PC-9 (cell line): ENCODE results near the gene KPNA1. TPM values are rescaled to one million over a fixed set of nuclear protein-coding genes. Genes with fewer than 3 reads are reported as not detected.

Experiments
- BruUV-seq: library from RNA; stranded (reverse); fragments of 400-500 nt; replicated peaks from 2 replicates; lab custom pipeline; 2021; lab: Mats Ljungman, UMichigan
- CTCF ChIA-PET: fragments of 300-600 bp; sonication (Branson Sonifier 250); formaldehyde crosslinking; loops from one replicate; lab custom pipeline; 2022; ENCODE audit warnings: antibody characterized with exemption; lab: Charles Lee
- POLR2A ChIA-PET: fragments of 300-600 bp; sonication (Branson Sonifier 250); formaldehyde crosslinking; loops from one replicate; lab custom pipeline; 2022; ENCODE audit warnings: antibody characterized with exemption; ENCODE audit not compliant: unreplicated experiment; lab: Charles Lee
- DNase-seq, 2 experiments: peaks; one replicate each; pipeline versions ENCODE4 v3.0.0 to v3.0.0-alpha.2; 2015 to 2022; ENCODE audit warnings: mixed read lengths in 1 of 2
- H2AFZ ChIP-seq: fragments of 200-600 bp; sonication (generic); 2 replicates; pipeline ENCODE4 v1.8.1; 2017; ENCODE audit warnings: antibody characterized with exemption
- H3F3A ChIP-seq: fragments of 200-600 bp; sonication (generic); 2 replicates; pipeline ENCODE4 v1.8.1; 2017; ENCODE audit warnings: antibody characterized with exemption, mild to moderate bottlenecking, low read depth; ENCODE audit not compliant: insufficient read depth
- H3K27ac ChIP-seq: fragments of 200-600 bp; sonication (generic); 2 replicates; pipeline ENCODE4 v1.6.1; 2016; ENCODE audit warnings: mixed run types
- H3K27me3 ChIP-seq: fragments of 200-600 bp; sonication (generic); 2 replicates; pipeline ENCODE4 v1.6.1; 2016; ENCODE audit warnings: low read depth, mixed run types; ENCODE audit not compliant: insufficient read depth
- H3K36me3 ChIP-seq: fragments of 200-600 bp; sonication (generic); 2 replicates; pipeline ENCODE4 v1.6.1; 2016; ENCODE audit warnings: low read depth, mixed run types
- H3K4me1 ChIP-seq: fragments of 200-600 bp; sonication (generic); replicated peaks from 2 replicates; pipeline ENCODE4 v1.6.1; 2016; ENCODE audit warnings: mixed run types; ENCODE audit not compliant: insufficient read depth
- H3K4me2 ChIP-seq: fragments of 200-600 bp; sonication (generic); 2 replicates; pipeline ENCODE4 v1.6.1; 2017; ENCODE audit warnings: mixed run types
- H3K4me3 ChIP-seq: fragments of 200-600 bp; sonication (generic); 2 replicates; pipeline ENCODE4 v1.6.1; 2016; ENCODE audit warnings: mixed run types
- H3K79me2 ChIP-seq: fragments of 200-600 bp; sonication (generic); 2 replicates; pipeline ENCODE4 v1.6.1; 2017; ENCODE audit warnings: low read depth, mixed run types
- H3K9me2 ChIP-seq: fragments of 200-600 bp; sonication (generic); 2 replicates; pipeline ENCODE4 v1.8.1; 2017; ENCODE audit warnings: mild to moderate bottlenecking; ENCODE audit not compliant: insufficient read depth
- H3K9me3 ChIP-seq: fragments of 200-600 bp; sonication (generic); 2 replicates; pipeline ENCODE4 v1.8.1; 2016; ENCODE audit warnings: low read depth; ENCODE audit not compliant: insufficient read depth
- H4K20me1 ChIP-seq: fragments of 200-600 bp; sonication (generic); 2 replicates; pipeline ENCODE4 v1.8.1; 2017; ENCODE audit not compliant: insufficient read depth
- CTCF ChIP-seq: fragments of 200-600 bp; sonication (generic); conservative IDR thresholded peaks from 2 replicates; pipeline ENCODE4 v1.6.1; 2017; ENCODE audit warnings: mixed run types, antibody characterized with exemption, mild to moderate bottlenecking, moderate library complexity
- EZH2 ChIP-seq: fragments of 200-600 bp; sonication (generic); IDR thresholded peaks from 2 replicates; pipeline ENCODE4 v1.8.0; 2017; ENCODE audit warnings: antibody characterized with exemption, low read depth
- intact Hi-C: fragments of 100-400 bp; cut with micrococcal nuclease; formaldehyde crosslinking; loops from one replicate; pipeline ENCODE4 v1.10.0; 2022; ENCODE audit not compliant: unreplicated experiment
- total RNA-seq: library from RNA; stranded (reverse); gene quantifications from 2 replicates; pipeline ENCODE4 v1.2.3, GENCODE V29; 2021

KPNA1 gene
- total RNA-seq, 1 experiment from 2014 or later = 89.2 TPM

GRCh38 chr3:122533931-122534334 lies 19.2 kb upstream of the KPNA1 start:
- POLR2A ChIA-PET = interaction anchor here (0.6 to 0.9 kb wide), 2 partner anchors 150 to 1499 kb away, joined by 3 to 4 read pairs; partner anchors contain the start of genes FAM162A and KALRN

GRCh38 chr3:122533480-122533879 lies 18.7 kb upstream of the KPNA1 start:
- ChIA-PET CTCF (no interaction called here), POLR2A (interaction anchor here (0.6 to 0.9 kb wide), 2 partner anchors 149 to 1500 kb away, joined by 3 to 4 read pairs; partner anchors contain the start of genes FAM162A and KALRN)
- Histone ChIP-seq H3K27ac (peak overlapping the region; percentile 97), H3K36me3 (0 out of 2 replicates have a peak, but pooled peaks cover 4% of the 10 kb centered on the region), H3K4me2 (peak overlapping the region; percentile 61), H3F3A (peaks cover 27% of the 10 kb centered on the region), H3K4me3 (no peak overlapping the region), H2AFZ (no peak overlapping the region), H3K9me2 (no peaks in the 10 kb centered on the region), H3K79me2 (no peaks in the 10 kb centered on the region), H4K20me1 (no peaks in the 10 kb centered on the region), H3K4me1 (peaks cover 27% of the 10 kb centered on the region), H3K9me3 (no peaks in the 10 kb centered on the region), H3K27me3 (no peaks in the 10 kb centered on the region)
- intact Hi-C loops = no loop called here
- DNase-seq = no peak
- BruUV-seq = no TSS peak
- TF ChIP-seq CTCF (no peak), EZH2 (no peak)

More at GRCh38 chr3:122533931-122534334, 19.2 kb upstream of the KPNA1 start:
- H3K9me3 ChIP-seq = no peaks in the 10 kb centered on the region
- peak overlapping the region; percentile 97 for H3K27ac ChIP-seq
- peak; percentile 81 to 98 for DNase-seq
- peak overlapping the region; percentile 3; the same call in 1 of the 2 replicates for H3K4me3 ChIP-seq
- no peaks in the 10 kb centered on the region for H4K20me1 ChIP-seq
- peaks cover 27% of the 10 kb centered on the region for H3K4me1 ChIP-seq
- H3K4me2 ChIP-seq = peak overlapping the region; percentile 61
- H3F3A ChIP-seq = peaks cover 27% of the 10 kb centered on the region
- peak overlapping the region; percentile 58; the same call in 1 of the 2 replicates for H2AFZ ChIP-seq
- intact Hi-C loops = loop anchor here (1.0 kb wide), 2 partner anchors 20 to 51 kb away; partner anchors contain the start of gene KPNA1
- H3K79me2 ChIP-seq = no peaks in the 10 kb centered on the region
- TF ChIP-seq CTCF (no peak), EZH2 (no peak)
- H3K36me3 ChIP-seq = 0 out of 2 replicates have a peak, but pooled peaks cover 4% of the 10 kb centered on the region
- CTCF ChIA-PET = no interaction called here
- no peaks in the 10 kb centered on the region for H3K9me2 ChIP-seq
- no TSS peak for BruUV-seq
- no peaks in the 10 kb centered on the region for H3K27me3 ChIP-seq

GRCh38 chr3:122530164-122530563 lies 15.4 kb upstream of the KPNA1 start:
- no peak overlapping the region for H3K4me3 ChIP-seq
- no peaks in the 10 kb centered on the region for H3K9me2 ChIP-seq
- H3K4me1 ChIP-seq = peaks cover 26% of the 10 kb centered on the region
- H3K4me2 ChIP-seq = no peak overlapping the region
- ChIA-PET POLR2A (no interaction called here), CTCF (no interaction called here)
- H3K79me2 ChIP-seq = no peaks in the 10 kb centered on the region
- H4K20me1 ChIP-seq = no peaks in the 10 kb centered on the region
- BruUV-seq = no TSS peak
- H3F3A ChIP-seq = peaks cover 23% of the 10 kb centered on the region
- H2AFZ ChIP-seq = no peak overlapping the region
- no peaks in the 10 kb centered on the region for H3K9me3 ChIP-seq
- no peak overlapping the region for H3K27ac ChIP-seq
- no peak for TF ChIP-seq EZH2
- no peak for TF ChIP-seq CTCF
- intact Hi-C loops = no loop called here
- H3K27me3 ChIP-seq = no peaks in the 10 kb centered on the region
- DNase-seq = no peak
- H3K36me3 ChIP-seq = 0 out of 2 replicates have a peak, but pooled peaks cover 4% of the 10 kb centered on the region
